Neural cell (in vitro differentiated cells): ENCODE measurements around the gene PRKACB. TPM values are rescaled to one million over a fixed set of nuclear protein-coding genes. Genes with fewer than 3 reads are reported as not detected.

Experiments used
- H2AFZ ChIP-seq: fragments of 200-600, 300-800 bp; sonication (generic), shearing (Covaris generic); 2 replicates; pipeline ENCODE4 v1.6.0; 2014; ENCODE audit warnings: low read depth, mild to moderate bottlenecking, antibody characterized with exemption, low read length, moderate library complexity
- H3F3A ChIP-seq: fragments of 200-600 bp; shearing (Covaris generic); 2 replicates; pipeline ENCODE4 v1.6.1; 2016; ENCODE audit warnings: mild to moderate bottlenecking, moderate library complexity, mixed read lengths, antibody characterized with exemption, low read length; ENCODE audit not compliant: insufficient read depth, poor library complexity, severe bottlenecking
- H3K27ac ChIP-seq: fragments of 200-600, 300-800 bp; sonication (generic), shearing (Covaris generic); 2 replicates; pipeline ENCODE4 v1.5.1; 2014; ENCODE audit warnings: mild to moderate bottlenecking, low read length, moderate library complexity
- H3K27me3 ChIP-seq: fragments of 300-800, 200-600 bp; sonication (generic), shearing (Covaris generic); 2 replicates; pipeline ENCODE4 v1.6.0; 2014; ENCODE audit warnings: mild to moderate bottlenecking, low read depth, low read length, moderate library complexity; ENCODE audit not compliant: insufficient read depth
- H3K36me3 ChIP-seq: fragments of 300-800, 200-600 bp; sonication (generic), shearing (Covaris generic); 2 replicates; pipeline ENCODE4 v1.5.1; 2014; ENCODE audit warnings: mild to moderate bottlenecking, antibody characterized with exemption, low read length, moderate library complexity; ENCODE audit not compliant: insufficient read depth
- H3K4me2 ChIP-seq: fragments of 300-800, 200-600 bp; sonication (generic), shearing (Covaris generic); 2 replicates; pipeline ENCODE4 v1.6.0; 2014; ENCODE audit warnings: mild to moderate bottlenecking, low read length
- H3K4me3 ChIP-seq: fragments of 300-800, 200-600 bp; sonication (generic), shearing (Covaris generic); 2 replicates; pipeline ENCODE4 v1.5.1; 2014; ENCODE audit warnings: mild to moderate bottlenecking, low read length, moderate library complexity
- H3K79me2 ChIP-seq: fragments of 200-600 bp; shearing (Covaris generic); replicated peaks from 2 replicates; pipeline ENCODE4 v1.6.0; 2014; ENCODE audit warnings: mild to moderate bottlenecking, low read length, moderate library complexity; ENCODE audit not compliant: insufficient read depth
- H3K9ac ChIP-seq: fragments of 300-800, 200-600 bp; sonication (generic), shearing (Covaris generic); 2 replicates; pipeline ENCODE4 v1.6.1; 2016; ENCODE audit warnings: mild to moderate bottlenecking, low read length, mixed read lengths
- H3K9me2 ChIP-seq: fragments of 200-600 bp; shearing (Covaris generic); 2 replicates; pipeline ENCODE4 v1.6.1; 2016; ENCODE audit warnings: mild to moderate bottlenecking, low read length, mixed read lengths; ENCODE audit not compliant: insufficient read depth
- H3K9me3 ChIP-seq: fragments of 200-600, 300-800 bp; sonication (generic), shearing (Covaris generic); 2 replicates; pipeline ENCODE4 v1.6.1; 2016; ENCODE audit warnings: mild to moderate bottlenecking, mixed run types, low read length, moderate library complexity, mixed read lengths
- H4K20me1 ChIP-seq: fragments of 200-600 bp; shearing (Covaris generic); 2 replicates; pipeline ENCODE4 v1.6.1; 2016; ENCODE audit warnings: mild to moderate bottlenecking, mixed run types; ENCODE audit not compliant: insufficient read depth
- EP300 ChIP-seq: fragments of 450-650 bp; conservative IDR thresholded peaks from 2 replicates; pipeline ENCODE4 v1.6.1; 2014; ENCODE audit warnings: antibody characterized with exemption, mild to moderate bottlenecking, moderate library complexity; ENCODE audit not compliant: poor library complexity, severe bottlenecking
- EZH2 ChIP-seq: fragments of 200-600, 300-800 bp; shearing (Covaris generic), sonication (generic); IDR thresholded peaks from 2 replicates; pipeline ENCODE4 v1.6.1; 2014; ENCODE audit warnings: antibody characterized with exemption, low read length, borderline replicate concordance, mild to moderate bottlenecking; ENCODE audit not compliant: insufficient read depth, poor library complexity, severe bottlenecking
- MXI1 ChIP-seq: fragments of 450-650 bp; conservative IDR thresholded peaks from 2 replicates; pipeline ENCODE4 v1.6.1; 2014; ENCODE audit warnings: antibody characterized with exemption, mild to moderate bottlenecking; ENCODE audit not compliant: poor library complexity, severe bottlenecking
- POLR2AphosphoS5 ChIP-seq: IDR thresholded peaks from 2 replicates; pipeline ENCODE4 v1.6.1; 2012
- RAD21 ChIP-seq: fragments of 450-650 bp; conservative IDR thresholded peaks from 2 replicates; pipeline ENCODE4 v1.6.1; 2014; ENCODE audit warnings: antibody characterized with exemption, mild to moderate bottlenecking, moderate library complexity
- REST ChIP-seq: IDR thresholded peaks from 2 replicates; pipeline ENCODE4 v1.6.1; 2012; ENCODE audit warnings: borderline replicate concordance
- SMC3 ChIP-seq: fragments of 450-650 bp; conservative IDR thresholded peaks from 2 replicates; pipeline ENCODE4 v1.6.1; 2014; ENCODE audit warnings: antibody characterized with exemption, mild to moderate bottlenecking, moderate library complexity; ENCODE audit not compliant: poor library complexity
- TAF1 ChIP-seq: IDR thresholded peaks from 2 replicates; pipeline ENCODE4 v1.6.1; 2012; ENCODE audit warnings: low read depth
- polyA plus RNA-seq: library from polyadenylated mRNA; depleted of rRNA; stranded (reverse); fragments of >200 nt; gene quantifications from 2 replicates; pipeline ENCODE4 v1.2.3, GENCODE V29; 2014
- TF ChIP-seq, protein P1 (sequence below): fragments of 450-650 bp; IDR thresholded peaks from 2 replicates; pipeline ENCODE4 v1.5.1; 2014; ENCODE audit warnings: antibody characterized with exemption, mild to moderate bottlenecking, moderate library complexity; ENCODE audit not compliant: poor library complexity, severe bottlenecking

PRKACB gene
- polyA plus RNA-seq, 1 donor from 2014 or later = 979 TPM

- H3K9me3 ChIP-seq = no peaks in the 10 kb centered on the region
- H3K9ac ChIP-seq = no peak overlapping the region
- no peaks in the 10 kb centered on the region for H4K20me1 ChIP-seq
- H3K9me2 ChIP-seq = no peaks in the 10 kb centered on the region
- no peaks in the 10 kb centered on the region for H3K27me3 ChIP-seq
- peaks cover 35% of the 10 kb centered on the region for H3K36me3 ChIP-seq
- peaks cover 15% of the 10 kb centered on the region for H3K79me2 ChIP-seq
- TF ChIP-seq RAD21 (no peak), TAF1 (no peak), MXI1 (no peak), EZH2 (no peak), REST (no peak), EP300 (no peak), POLR2AphosphoS5 (no peak), SMC3 (no peak)
- TF ChIP-seq, protein P1, sequence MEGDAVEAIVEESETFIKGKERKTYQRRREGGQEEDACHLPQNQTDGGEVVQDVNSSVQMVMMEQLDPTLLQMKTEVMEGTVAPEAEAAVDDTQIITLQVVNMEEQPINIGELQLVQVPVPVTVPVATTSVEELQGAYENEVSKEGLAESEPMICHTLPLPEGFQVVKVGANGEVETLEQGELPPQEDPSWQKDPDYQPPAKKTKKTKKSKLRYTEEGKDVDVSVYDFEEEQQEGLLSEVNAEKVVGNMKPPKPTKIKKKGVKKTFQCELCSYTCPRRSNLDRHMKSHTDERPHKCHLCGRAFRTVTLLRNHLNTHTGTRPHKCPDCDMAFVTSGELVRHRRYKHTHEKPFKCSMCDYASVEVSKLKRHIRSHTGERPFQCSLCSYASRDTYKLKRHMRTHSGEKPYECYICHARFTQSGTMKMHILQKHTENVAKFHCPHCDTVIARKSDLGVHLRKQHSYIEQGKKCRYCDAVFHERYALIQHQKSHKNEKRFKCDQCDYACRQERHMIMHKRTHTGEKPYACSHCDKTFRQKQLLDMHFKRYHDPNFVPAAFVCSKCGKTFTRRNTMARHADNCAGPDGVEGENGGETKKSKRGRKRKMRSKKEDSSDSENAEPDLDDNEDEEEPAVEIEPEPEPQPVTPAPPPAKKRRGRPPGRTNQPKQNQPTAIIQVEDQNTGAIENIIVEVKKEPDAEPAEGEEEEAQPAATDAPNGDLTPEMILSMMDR = no peak
- H3K27ac ChIP-seq = no peak overlapping the region
- H3K4me3 ChIP-seq = no peak overlapping the region
- H3F3A ChIP-seq = no peaks in the 10 kb centered on the region
- H2AFZ ChIP-seq = no peak overlapping the region
- H3K4me2 ChIP-seq = no peak overlapping the region
Observed at GRCh38 chr1:84198832-84199231, 54.8 kb downstream of the PRKACB start.

- no peak for TF ChIP-seq POLR2AphosphoS5
- TF ChIP-seq EP300 = no peak
- TF ChIP-seq REST = no peak
- TF ChIP-seq RAD21 = no peak
- TF ChIP-seq, protein P1 = no peak
- no peak for TF ChIP-seq EZH2
- TF ChIP-seq TAF1 = no peak
- TF ChIP-seq SMC3 = no peak
Observed at GRCh38 chr1:84199257-84199656, 55.2 kb downstream of the PRKACB start.

More at GRCh38 chr1:84199257-84199656, 55.2 kb downstream of the PRKACB start:
- Histone ChIP-seq H3K27ac (no peak overlapping the region), H3F3A (no peaks in the 10 kb centered on the region), H3K27me3 (no peaks in the 10 kb centered on the region), H3K79me2 (peaks cover 15% of the 10 kb centered on the region), H3K4me3 (no peak overlapping the region), H3K9me2 (no peaks in the 10 kb centered on the region), H2AFZ (no peak overlapping the region), H3K36me3 (peaks cover 31% of the 10 kb centered on the region), H3K4me2 (no peak overlapping the region), H3K9ac (no peak overlapping the region), H3K9me3 (no peaks in the 10 kb centered on the region), H4K20me1 (no peaks in the 10 kb centered on the region)
